Chondrocyte (in vitro differentiated cells): ENCODE results near the gene EFCAB14. TPM values are rescaled to one million over a fixed set of nuclear protein-coding genes. Genes with fewer than 3 reads are reported as not detected.
"Not testable (repeated sequence)": the region's sequence is repeated elsewhere in the genome, so short reads cannot be mapped to it uniquely, and the experiment has no call there.

ENCODE experiments used
- DNase-seq: peaks from one replicate; pipeline ENCODE4 v3.0.0; 2021; ENCODE audit warnings: mixed read lengths, low spot score
- H3K27ac Mint-ChIP-seq: one replicate; pipeline ENCODE4 v1.8.0; 2021; ENCODE audit warnings: mild to moderate bottlenecking, moderate library complexity, mixed read lengths; ENCODE audit not compliant: unreplicated experiment
- H3K27me3 Mint-ChIP-seq: 2 replicates; pipeline ENCODE4 v1.8.0; 2021; ENCODE audit warnings: low read depth, mixed read lengths
- H3K36me3 Mint-ChIP-seq: 2 replicates; pipeline ENCODE4 v1.8.0; 2021; ENCODE audit warnings: low read depth, mixed read lengths
- H3K4me1 Mint-ChIP-seq: 2 replicates; pipeline ENCODE4 v1.8.0; 2021; ENCODE audit warnings: low read depth, mild to moderate bottlenecking, mixed read lengths
- H3K4me3 Mint-ChIP-seq: one replicate; pipeline ENCODE4 v1.8.0; 2021; ENCODE audit warnings: mild to moderate bottlenecking, moderate library complexity, mixed read lengths; ENCODE audit not compliant: unreplicated experiment
- H3K9me3 Mint-ChIP-seq: 2 replicates; pipeline ENCODE4 v1.8.0; 2021; ENCODE audit warnings: low read depth, mixed read lengths
- total RNA-seq: library from RNA; stranded (reverse); gene quantifications from 3 replicates; pipeline ENCODE4 v1.2.1, GENCODE V29; 2021
- TF ChIP-seq, protein P1 (sequence below): fragments of 200-600 bp; sonication (generic); IDR thresholded peaks from 2 replicates; pipeline ENCODE4 v1.5.0; 2021; ENCODE audit warnings: antibody characterized with exemption, mild to moderate bottlenecking, moderate library complexity

The EFCAB14 gene
- total RNA-seq, 1 donor from 2014 or later: 52.2 TPM

DNA sequence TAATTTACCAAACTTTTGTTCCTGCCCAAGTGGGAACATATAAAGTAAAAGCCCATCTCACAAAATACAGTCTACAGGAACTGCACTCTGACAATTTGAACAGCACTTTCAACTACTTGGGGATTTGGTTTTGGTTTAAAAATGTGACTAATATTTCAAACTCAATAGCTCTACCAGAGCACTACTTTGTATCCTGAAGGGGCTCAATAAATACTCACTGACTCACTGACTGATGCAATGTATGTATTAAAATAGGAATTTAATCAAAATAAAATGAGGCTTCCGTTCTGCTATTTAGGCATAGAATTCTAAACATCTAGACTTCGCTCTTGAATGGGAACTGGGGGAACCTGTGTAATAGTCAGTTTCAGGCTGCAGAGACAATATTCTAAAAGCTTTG lies 21.9 kb downstream of the EFCAB14 start:
- H3K36me3 Mint-ChIP-seq: peaks cover 12% of the 10 kb centered on the region
- no peaks in the 10 kb centered on the region for H3K27me3 Mint-ChIP-seq
- peak overlapping the region; percentile 45 for H3K27ac Mint-ChIP-seq
- no peak overlapping the region for H3K4me3 Mint-ChIP-seq
- TF ChIP-seq, protein P1, sequence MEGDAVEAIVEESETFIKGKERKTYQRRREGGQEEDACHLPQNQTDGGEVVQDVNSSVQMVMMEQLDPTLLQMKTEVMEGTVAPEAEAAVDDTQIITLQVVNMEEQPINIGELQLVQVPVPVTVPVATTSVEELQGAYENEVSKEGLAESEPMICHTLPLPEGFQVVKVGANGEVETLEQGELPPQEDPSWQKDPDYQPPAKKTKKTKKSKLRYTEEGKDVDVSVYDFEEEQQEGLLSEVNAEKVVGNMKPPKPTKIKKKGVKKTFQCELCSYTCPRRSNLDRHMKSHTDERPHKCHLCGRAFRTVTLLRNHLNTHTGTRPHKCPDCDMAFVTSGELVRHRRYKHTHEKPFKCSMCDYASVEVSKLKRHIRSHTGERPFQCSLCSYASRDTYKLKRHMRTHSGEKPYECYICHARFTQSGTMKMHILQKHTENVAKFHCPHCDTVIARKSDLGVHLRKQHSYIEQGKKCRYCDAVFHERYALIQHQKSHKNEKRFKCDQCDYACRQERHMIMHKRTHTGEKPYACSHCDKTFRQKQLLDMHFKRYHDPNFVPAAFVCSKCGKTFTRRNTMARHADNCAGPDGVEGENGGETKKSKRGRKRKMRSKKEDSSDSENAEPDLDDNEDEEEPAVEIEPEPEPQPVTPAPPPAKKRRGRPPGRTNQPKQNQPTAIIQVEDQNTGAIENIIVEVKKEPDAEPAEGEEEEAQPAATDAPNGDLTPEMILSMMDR: no peak
- H3K4me1 Mint-ChIP-seq: peaks cover 25% of the 10 kb centered on the region
- DNase-seq: no peak
- H3K9me3 Mint-ChIP-seq: no peaks in the 10 kb centered on the region

DNA sequence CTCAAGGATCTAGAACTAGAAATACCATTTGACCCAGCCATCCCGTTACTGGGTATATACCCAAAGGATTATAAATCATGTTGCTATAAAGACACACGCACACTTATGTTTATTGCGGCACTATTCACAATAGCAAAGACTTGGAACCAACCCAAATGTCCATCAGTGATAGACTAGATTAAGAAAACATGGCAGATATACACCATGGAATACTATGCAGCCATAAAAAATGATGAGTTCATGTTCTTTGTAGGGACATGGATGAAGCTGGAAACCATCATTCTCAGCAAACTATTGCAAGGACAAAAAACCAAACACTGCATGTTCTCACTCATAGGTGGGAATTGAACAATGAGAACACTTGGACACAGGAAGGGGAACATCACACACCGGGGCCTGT lies 24.2 kb downstream of the EFCAB14 start:
- H3K4me3 Mint-ChIP-seq, H3K9me3 Mint-ChIP-seq, H3K27me3 Mint-ChIP-seq, DNase-seq, H3K27ac Mint-ChIP-seq: not testable (repeated sequence)
- Mint-ChIP-seq H3K36me3 (peaks cover 21% of the 10 kb centered on the region), H3K4me1 (peaks cover 28% of the 10 kb centered on the region)

DNA sequence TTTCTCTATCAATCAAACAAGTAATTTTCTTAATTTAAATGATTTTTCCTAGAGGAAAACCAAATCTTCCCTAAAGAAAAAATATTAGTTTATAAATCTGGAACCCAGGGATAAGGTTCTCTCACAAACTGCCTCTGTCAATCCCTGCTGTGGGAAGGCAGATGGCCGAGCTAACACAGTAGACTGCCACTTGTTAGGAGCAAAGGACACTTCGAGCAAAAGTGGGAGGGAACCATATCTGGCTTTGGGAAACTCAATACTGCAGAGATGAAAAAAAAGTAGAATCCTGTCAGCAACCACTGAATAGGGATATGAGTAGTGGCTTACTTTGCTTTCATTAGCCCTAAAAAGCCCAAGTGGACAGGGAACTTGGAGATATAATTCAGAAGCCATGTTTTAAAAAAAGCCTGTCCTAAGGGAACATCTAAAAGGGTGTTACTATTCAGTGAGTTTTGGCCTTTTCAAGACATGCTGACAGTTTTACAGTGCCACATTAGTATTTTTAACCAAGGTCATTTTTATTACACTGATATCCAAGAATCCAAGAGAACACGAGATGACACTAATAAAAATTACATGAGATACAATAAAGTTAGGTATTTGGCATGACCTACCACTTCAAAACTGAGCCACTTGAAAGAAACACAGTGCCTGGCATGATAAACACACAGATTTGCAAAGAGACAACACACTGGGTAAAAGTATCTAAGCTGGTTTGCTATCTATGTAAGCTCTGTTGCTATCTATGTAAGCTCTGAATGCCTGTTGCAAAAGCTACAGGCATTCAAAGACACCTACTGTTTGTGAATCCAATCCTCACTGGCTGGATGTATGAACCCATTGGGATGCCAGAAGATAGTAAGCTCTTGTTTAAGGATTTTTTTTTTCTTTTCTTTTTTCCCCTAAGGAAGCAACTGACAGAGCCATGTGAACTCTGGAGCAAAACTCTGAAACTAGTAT lies 25.8 kb downstream of the EFCAB14 start:
- TF ChIP-seq, protein P1: no peak
- peaks cover 33% of the 10 kb centered on the region for H3K36me3 Mint-ChIP-seq
- H3K4me3 Mint-ChIP-seq: no peak overlapping the region
- peaks cover 23% of the 10 kb centered on the region for H3K4me1 Mint-ChIP-seq
- DNase-seq: no peak
- H3K27ac Mint-ChIP-seq: no peak overlapping the region
- no peaks in the 10 kb centered on the region for H3K27me3 Mint-ChIP-seq
- H3K9me3 Mint-ChIP-seq: no peaks in the 10 kb centered on the region

DNA sequence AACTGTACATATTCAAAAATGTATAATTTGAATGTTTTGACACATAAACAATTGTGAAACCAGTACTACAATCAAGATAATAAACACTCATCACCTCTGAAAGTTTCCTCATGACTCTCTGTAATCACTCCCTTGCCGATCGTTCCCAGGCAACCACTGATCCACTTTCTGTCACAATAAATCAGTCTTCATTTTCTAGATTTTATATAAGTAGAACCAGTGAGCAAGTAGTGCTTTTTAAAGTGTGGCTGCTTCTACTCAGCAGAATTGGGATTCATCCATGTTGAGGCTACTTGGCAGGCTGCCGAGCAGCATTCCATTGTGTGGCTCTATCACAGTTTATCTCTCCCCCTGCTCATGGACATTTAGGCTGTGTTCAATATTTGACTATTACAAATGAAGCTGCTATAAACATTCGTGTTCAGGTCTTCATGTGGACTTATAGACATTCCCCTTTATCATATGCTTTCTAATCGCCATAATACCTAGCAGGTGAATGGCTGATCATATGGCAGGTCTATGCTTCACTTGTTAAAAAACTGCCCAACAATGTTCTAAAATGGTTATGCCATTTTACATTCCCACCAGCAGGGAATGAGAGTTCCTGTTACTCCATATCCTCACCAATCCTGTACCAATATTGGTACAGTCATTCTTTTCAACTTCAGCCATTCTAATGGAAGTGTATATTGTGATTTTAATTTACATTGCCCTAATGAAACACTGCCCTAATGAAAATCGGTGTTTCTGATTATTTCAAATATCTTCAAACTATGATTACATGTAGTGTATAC lies 26.7 kb downstream of the EFCAB14 start:
- no peak overlapping the region for H3K4me3 Mint-ChIP-seq
- TF ChIP-seq, protein P1: peak; percentile 46
- H3K9me3 Mint-ChIP-seq: no peaks in the 10 kb centered on the region
- no peaks in the 10 kb centered on the region for H3K27me3 Mint-ChIP-seq
- peaks cover 25% of the 10 kb centered on the region for H3K4me1 Mint-ChIP-seq
- H3K27ac Mint-ChIP-seq: no peak overlapping the region
- H3K36me3 Mint-ChIP-seq: peaks cover 38% of the 10 kb centered on the region
- DNase-seq: no peak

DNA sequence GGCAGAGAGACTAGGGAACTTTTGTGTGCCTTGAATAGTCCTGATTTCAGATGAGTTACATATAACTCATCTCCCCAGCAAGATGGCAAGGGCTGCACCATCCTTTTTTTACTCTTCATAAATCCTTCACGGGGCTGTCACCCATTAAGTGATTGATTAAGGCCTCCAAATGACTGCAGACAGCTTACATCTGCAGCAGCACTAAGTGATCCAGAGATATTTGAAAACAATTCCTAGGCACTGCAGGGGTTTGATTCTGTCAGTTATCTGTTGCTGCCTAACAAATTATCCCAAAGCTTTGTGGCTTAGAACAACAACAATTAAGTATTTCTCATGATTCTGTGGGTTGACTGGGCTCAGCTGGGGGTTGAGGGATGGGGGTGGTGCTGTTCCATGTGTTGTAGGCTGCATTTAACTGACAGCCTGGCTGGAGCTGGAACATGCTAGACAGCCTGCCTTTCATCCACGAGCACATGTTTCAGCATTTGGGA lies 27.9 kb downstream of the EFCAB14 start:
- no peaks in the 10 kb centered on the region for H3K27me3 Mint-ChIP-seq
- H3K36me3 Mint-ChIP-seq: peaks cover 43% of the 10 kb centered on the region
- TF ChIP-seq, protein P1: no peak
- no peak for DNase-seq
- no peak overlapping the region for H3K4me3 Mint-ChIP-seq
- no peaks in the 10 kb centered on the region for H3K9me3 Mint-ChIP-seq
- H3K27ac Mint-ChIP-seq: no peak overlapping the region
- peaks cover 20% of the 10 kb centered on the region for H3K4me1 Mint-ChIP-seq
